K562 (cell line): Measurements from ENCODE around the gene NDRG4. TPM values are rescaled to one million over a fixed set of nuclear protein-coding genes. Genes with fewer than 3 reads are reported as not detected.

ENCODE experiments used
- DEAF1 ChIP-seq: fragments of 450-650 bp; formaldehyde crosslinking; IDR thresholded peaks from 2 replicates; pipeline ENCODE4 v1.4.0; 2020; ENCODE audit warnings: mild to moderate bottlenecking, moderate library complexity
- ELF2 ChIP-seq: fragments of 250-450 bp; sonication (Bioruptor Pico); IDR thresholded peaks from 2 replicates; pipeline ENCODE4 v1.5.0; 2021; ENCODE audit warnings: mild to moderate bottlenecking
- ESRRA ChIP-seq: fragments of 450-650 bp; IDR thresholded peaks from 2 replicates; pipeline ENCODE4 v1.6.1; 2014; ENCODE audit warnings: low read depth, mild to moderate bottlenecking, moderate library complexity, borderline replicate concordance
- HIVEP1 ChIP-seq: fragments of 250-450 bp; sonication (Bioruptor Pico); IDR thresholded peaks from 2 replicates; pipeline ENCODE4 v1.4.0; 2020; ENCODE audit warnings: mild to moderate bottlenecking
- IRF9 ChIP-seq: fragments of 450-650 bp; IDR thresholded peaks from 2 replicates; pipeline ENCODE4 v1.6.1; 2016; ENCODE audit warnings: missing biosample characterization, missing genetic modification characterization
- PCBP2 ChIP-seq: fragments of 200-400 bp; formaldehyde crosslinking; IDR thresholded peaks from 2 replicates; pipeline ENCODE4 v1.6.1; 2018; ENCODE audit warnings: low read length, low read depth, mild to moderate bottlenecking, moderate library complexity; ENCODE audit not compliant: poor library complexity, severe bottlenecking
- RBFOX2 ChIP-seq: fragments of 200-400 bp; formaldehyde crosslinking; IDR thresholded peaks from 2 replicates; pipeline ENCODE4 v1.6.1; 2017; ENCODE audit warnings: low read depth, mild to moderate bottlenecking, low read length, moderate library complexity
- RCOR1 ChIP-seq, 2 experiments: IDR thresholded peaks; 2 replicates each; pipeline ENCODE4 v1.6.1; 2012; ENCODE audit warnings: low read depth in 2 of 2, low read length in 2 of 2, borderline replicate concordance in 1 of 2, improper control_type of control experiment in 1 of 2
- THAP7 ChIP-seq: fragments of 250-450 bp; sonication (Bioruptor Pico); IDR thresholded peaks from 2 replicates; pipeline ENCODE4 v1.5.0; 2021
- ZNF253 ChIP-seq: fragments of 250-450 bp; sonication (Bioruptor Pico); conservative IDR thresholded peaks from 2 replicates; pipeline ENCODE4 v1.6.1; 2021; ENCODE audit warnings: mild to moderate bottlenecking
- ZNF592 ChIP-seq: fragments of 450-650 bp; IDR thresholded peaks from 2 replicates; pipeline ENCODE4 v1.6.1; 2017; ENCODE audit warnings: antibody characterized with exemption, mild to moderate bottlenecking
- polyA plus RNA-seq, 8 experiments: library from polyadenylated mRNA; depleted of rRNA in 4 of 8; stranded (reverse) in 5 of 8; unstranded in 3 of 8; fragments of >200 nt; fragmentation: Nextera tagmentation in 2 of 8; fragmentation: Illumina TruSeq in 1 of 8; extraction: Ambion mirVana in 2 of 8; extraction: Trizol in 1 of 8; gene quantifications; 2 replicates each; pipeline versions ENCODE4 v1.2.1 to v1.2.3, GENCODE V29; 2011 to 2014; ENCODE audit warnings: inconsistent platforms in 1 of 8, missing spikeins in 1 of 8
- total RNA-seq, 7 experiments: library from RNA; depleted of rRNA in 6 of 7; stranded (reverse); fragments of >200 nt in 6 of 7; fragmentation: Illumina TruSeq in 2 of 7; extraction: Trizol in 2 of 7; gene quantifications; 2 replicates each; pipeline versions ENCODE4 v1.2.1 to v1.2.3, GENCODE V29; 2011 to 2021; ENCODE audit warnings: low replicate concordance in 1 of 7

The NDRG4 gene
- total and polyA plus RNA-seq, 9 of the 15 experiments (the other 6 are each of a cell fraction or from before 2014, with no cell fraction given) = 0.06 to 0.95 (median 0.28) TPM

GRCh38 chr16:58451945-58452401 is 48.0 kb upstream of the NDRG4 start (continued):
- no peak for TF ChIP-seq ZNF592
- no peak for TF ChIP-seq THAP7 (CRISPR knock-in tag)
- TF ChIP-seq ESRRA = no peak
- no peak for TF ChIP-seq ZNF253 (CRISPR knock-in tag)
- TF ChIP-seq ELF2 (CRISPR knock-in tag) = no peak
- TF ChIP-seq RCOR1 (IDR thresholded peaks at IDR 0.05; ENCODE audit: borderline replicate concordance in 1 of 2, low read depth in 2 of 2, low read length in 2 of 2) = peak in 1 of 2 experiments; percentile 57; a peak in 1 of 4 replicates
- TF ChIP-seq HIVEP1 (CRISPR knock-in tag) = no peak
- no peak for TF ChIP-seq PCBP2
- TF ChIP-seq IRF9 = no peak
- peak; percentile 33; the same call in 1 of the 2 replicates for TF ChIP-seq DEAF1 (CRISPR knock-in tag)
- TF ChIP-seq RBFOX2 = no peak
